Neural progenitor cell (in vitro differentiated cells): ENCODE data around the gene FAM135A. TPM values are rescaled to one million over a fixed set of nuclear protein-coding genes. Genes with fewer than 3 reads are reported as not detected.

Source experiments
- DNase-seq: peaks from one replicate; pipeline ENCODE4 v3.0.0-alpha.2; 2016; ENCODE audit warnings: low spot score
- H2AFZ ChIP-seq: fragments of 200-600 bp; sonication (generic); replicated peaks from 2 replicates; pipeline ENCODE4 v1.6.1; 2016; ENCODE audit warnings: antibody characterized with exemption
- H3F3A ChIP-seq: fragments of 200-600 bp; sonication (generic); 2 replicates; pipeline ENCODE4 v1.6.1; 2016; ENCODE audit warnings: antibody characterized with exemption, low read depth
- H3K27ac ChIP-seq: fragments of 200-600 bp; sonication (generic); 2 replicates; pipeline ENCODE4 v1.5.1; 2016; ENCODE audit warnings: mild to moderate bottlenecking
- H3K27me3 ChIP-seq: fragments of 200-600 bp; sonication (generic); 2 replicates; pipeline ENCODE4 v1.6.1; 2016; ENCODE audit warnings: mild to moderate bottlenecking, moderate library complexity
- H3K36me3 ChIP-seq: fragments of 200-600 bp; sonication (generic); 2 replicates; pipeline ENCODE4 v1.5.1; 2016
- H3K4me1 ChIP-seq: fragments of 200-600 bp; sonication (generic); 2 replicates; pipeline ENCODE4 v1.6.1; 2016; ENCODE audit warnings: mixed run types
- H3K4me2 ChIP-seq: fragments of 200-600 bp; sonication (generic); 2 replicates; pipeline ENCODE4 v1.6.1; 2016
- H3K4me3 ChIP-seq: fragments of 200-600 bp; sonication (generic); 2 replicates; pipeline ENCODE4 v1.5.1; 2016
- H3K79me2 ChIP-seq: fragments of 200-600 bp; sonication (generic); 2 replicates; pipeline ENCODE4 v1.6.1; 2016; ENCODE audit warnings: low read depth
- H3K9ac ChIP-seq: fragments of 200-600 bp; sonication (generic); 2 replicates; pipeline ENCODE4 v1.6.1; 2016
- H3K9me3 ChIP-seq: fragments of 200-600 bp; sonication (generic); 2 replicates; pipeline ENCODE4 v1.5.1; 2016; ENCODE audit warnings: low read depth
- H4K20me1 ChIP-seq: fragments of 200-600 bp; sonication (generic); 2 replicates; pipeline ENCODE4 v1.6.1; 2016; ENCODE audit warnings: low read depth
- H3K27ac Mint-ChIP-seq: 3 replicates; pipeline ENCODE4 v1.8.0; 2021; ENCODE audit warnings: mixed read lengths
- H3K27me3 Mint-ChIP-seq: 2 replicates; pipeline ENCODE4 v1.8.0; 2022; ENCODE audit warnings: low read depth, mild to moderate bottlenecking, inconsistent platforms, moderate library complexity, mixed read lengths; ENCODE audit not compliant: insufficient read depth
- H3K36me3 Mint-ChIP-seq: 3 replicates; pipeline ENCODE4 v1.8.0; 2021; ENCODE audit warnings: mixed read lengths
- H3K4me1 Mint-ChIP-seq: 3 replicates; pipeline ENCODE4 v1.8.0; 2021; ENCODE audit warnings: mixed read lengths
- H3K4me3 Mint-ChIP-seq: 3 replicates; pipeline ENCODE4 v1.8.0; 2021; ENCODE audit warnings: mild to moderate bottlenecking, moderate library complexity, mixed read lengths
- H3K9me3 Mint-ChIP-seq: 3 replicates; pipeline ENCODE4 v1.8.0; 2020; ENCODE audit warnings: mixed read lengths
- CTCF ChIP-seq: fragments of 200-600 bp; sonication (generic); IDR thresholded peaks from 2 replicates; pipeline ENCODE4 v1.5.1; 2017; ENCODE audit warnings: antibody characterized with exemption, mild to moderate bottlenecking
- EZH2 ChIP-seq: fragments of 200-600 bp; sonication (generic); IDR thresholded peaks from 2 replicates; pipeline ENCODE4 v1.6.1; 2017; ENCODE audit warnings: antibody characterized with exemption, mild to moderate bottlenecking, moderate library complexity
- EZH2phosphoT487 ChIP-seq: fragments of 200-600 bp; sonication (generic); IDR thresholded peaks from 2 replicates; pipeline ENCODE4 v1.6.1; 2017; ENCODE audit warnings: antibody characterized with exemption
- total RNA-seq: library from RNA; depleted of rRNA; stranded (reverse); fragments of >200 nt; gene quantifications from 2 replicates; pipeline ENCODE4 v1.2.3, GENCODE V29; 2015; ENCODE audit warnings: low replicate concordance

FAM135A gene
- total RNA-seq, 1 donor from 2014 or later, result 85.3 TPM

GRCh38 chr6:70414813-70415212 lies 1.5 kb downstream of the FAM135A start:
- peaks cover 11% of the 10 kb centered on the region for H3F3A ChIP-seq
- peak overlapping the region; percentile 77 for H3K9ac ChIP-seq
- H3K4me1 ChIP-seq, result peaks cover 18% of the 10 kb centered on the region
- H2AFZ ChIP-seq, result peak overlapping the region; percentile 94
- no peaks in the 10 kb centered on the region for H3K9me3 Mint-ChIP-seq
- H3K79me2 ChIP-seq, result peaks cover 71% of the 10 kb centered on the region
- H3K27me3 Mint-ChIP-seq, result peaks cover 5% of the 10 kb centered on the region
- TF ChIP-seq EZH2 (no peak), EZH2phosphoT487 (no peak), CTCF (no peak)
- no peak overlapping the region for H3K27ac Mint-ChIP-seq
- peaks cover 15% of the 10 kb centered on the region for H3K4me1 Mint-ChIP-seq
- peaks cover 7% of the 10 kb centered on the region for H4K20me1 ChIP-seq
- H3K36me3 Mint-ChIP-seq, result peaks cover 13% of the 10 kb centered on the region
- peak overlapping the region; percentile 86 for H3K4me2 ChIP-seq
- no peaks in the 10 kb centered on the region for H3K9me3 ChIP-seq
- no peaks in the 10 kb centered on the region for H3K36me3 ChIP-seq
- peak overlapping the region; percentile 84 for H3K4me3 ChIP-seq
- H3K27ac ChIP-seq, result no peak overlapping the region
- DNase-seq, result no peak
- no peaks in the 10 kb centered on the region for H3K27me3 ChIP-seq
- peak overlapping the region; percentile 97 for H3K4me3 Mint-ChIP-seq

GRCh38 chr6:70415247-70415646 lies 1.9 kb downstream of the FAM135A start:
- Histone ChIP-seq H3K36me3 (no peaks in the 10 kb centered on the region), H3K4me3 (peak overlapping the region; percentile 84), H3F3A (peaks cover 11% of the 10 kb centered on the region), H3K27ac (no peak overlapping the region), H3K9me3 (no peaks in the 10 kb centered on the region), H3K4me1 (peaks cover 18% of the 10 kb centered on the region), H3K79me2 (peaks cover 76% of the 10 kb centered on the region), H3K9ac (no peak overlapping the region), H3K27me3 (no peaks in the 10 kb centered on the region), H2AFZ (no peak overlapping the region), H3K4me2 (peak overlapping the region; percentile 86), H4K20me1 (peaks cover 7% of the 10 kb centered on the region)
- peak overlapping the region; percentile 79 for H3K4me3 Mint-ChIP-seq
- H3K4me1 Mint-ChIP-seq, result peaks cover 15% of the 10 kb centered on the region
- no peak for DNase-seq
- peak overlapping the region; percentile 30 for H3K27ac Mint-ChIP-seq
- TF ChIP-seq EZH2, result no peak
- no peak for TF ChIP-seq CTCF
- TF ChIP-seq EZH2phosphoT487, result no peak
- H3K36me3 Mint-ChIP-seq, result peaks cover 13% of the 10 kb centered on the region
- H3K27me3 Mint-ChIP-seq, result peaks cover 5% of the 10 kb centered on the region
- H3K9me3 Mint-ChIP-seq, result no peaks in the 10 kb centered on the region

- Histone ChIP-seq H3K27me3 (no peaks in the 10 kb centered on the region), H2AFZ (no peak overlapping the region), H3F3A (peaks cover 8% of the 10 kb centered on the region), H3K9me3 (no peaks in the 10 kb centered on the region), H3K27ac (no peak overlapping the region), H3K36me3 (no peaks in the 10 kb centered on the region), H3K4me3 (peak overlapping the region; percentile 84), H3K4me2 (peak overlapping the region; percentile 86), H4K20me1 (peaks cover 7% of the 10 kb centered on the region), H3K79me2 (peaks cover 80% of the 10 kb centered on the region), H3K4me1 (peaks cover 18% of the 10 kb centered on the region), H3K9ac (no peak overlapping the region)
- Mint-ChIP-seq H3K36me3 (peaks cover 13% of the 10 kb centered on the region), H3K4me1 (peaks cover 15% of the 10 kb centered on the region), H3K9me3 (no peaks in the 10 kb centered on the region), H3K27ac (no peak overlapping the region), H3K27me3 (peaks cover 5% of the 10 kb centered on the region), H3K4me3 (no peak overlapping the region)
- no peak for TF ChIP-seq CTCF
- no peak for TF ChIP-seq EZH2phosphoT487
- no peak for TF ChIP-seq EZH2
- DNase-seq, result no peak
Measured at GRCh38 chr6:70415660-70416059, 2.4 kb downstream of the FAM135A start.
